Epithelial cell of esophagus (primary cell): ENCODE data around the gene EFTUD2.
"Not testable (repeated sequence)": the region's sequence is repeated elsewhere in the genome, so short reads cannot be mapped to it uniquely, and the experiment has no call there.

Experiments
- DNase-seq: peaks from one replicate; pipeline ENCODE4 v3.0.0; 2010; ENCODE audit warnings: low read depth
- H3K4me3 ChIP-seq: 2 replicates; pipeline ENCODE4 v1.5.1; 2011; ENCODE audit warnings: mild to moderate bottlenecking, low read length, control low read depth
- CTCF ChIP-seq: IDR thresholded peaks from 2 replicates; pipeline ENCODE4 v1.5.1; 2011; ENCODE audit warnings: low read depth, mild to moderate bottlenecking, low read length, control low read depth, inconsistent platforms; ENCODE audit not compliant: insufficient read depth; ENCODE audit errors: missing control alignments

EFTUD2 gene

GRCh38 chr17:44827863-44828262 lies 71.4 kb downstream of the EFTUD2 start:
- H3K4me3 ChIP-seq: no peak overlapping the region
- no peak for TF ChIP-seq CTCF
- DNase-seq: peak; percentile 67

DNA sequence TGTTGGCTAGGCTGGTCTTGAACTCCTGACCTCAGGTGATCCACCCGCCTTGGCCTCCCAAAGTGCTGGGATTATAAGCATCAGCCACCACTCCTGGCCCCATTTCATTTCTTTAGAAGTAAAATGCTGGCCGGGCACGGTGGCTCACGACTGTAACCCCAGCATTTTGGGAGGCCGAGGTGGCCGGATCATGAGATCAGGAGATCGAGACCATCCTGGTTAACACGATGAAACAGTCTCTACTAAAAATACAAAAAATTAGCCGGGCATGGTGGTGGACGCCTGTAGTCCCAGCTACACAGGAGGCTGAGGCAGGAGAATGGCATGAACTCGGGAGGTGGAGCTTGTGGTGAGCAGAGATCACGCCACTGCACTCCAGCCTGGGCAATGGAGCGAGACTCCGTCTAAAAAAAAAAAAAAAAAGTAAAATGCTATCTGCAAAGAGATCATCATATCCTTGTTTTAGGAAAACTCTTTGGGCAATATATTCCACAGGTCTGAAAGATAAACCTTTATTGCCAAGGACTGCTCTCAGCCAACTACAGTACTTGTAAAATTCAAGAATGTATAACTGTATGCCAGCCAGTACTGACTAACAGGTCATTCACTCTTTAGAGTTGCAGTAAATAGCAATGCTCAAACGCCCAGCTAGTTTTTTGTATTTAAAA lies 73.0 kb downstream of the EFTUD2 start:
- H3K4me3 ChIP-seq: no peak overlapping the region
- TF ChIP-seq CTCF: no peak
- DNase-seq: no peak

DNA sequence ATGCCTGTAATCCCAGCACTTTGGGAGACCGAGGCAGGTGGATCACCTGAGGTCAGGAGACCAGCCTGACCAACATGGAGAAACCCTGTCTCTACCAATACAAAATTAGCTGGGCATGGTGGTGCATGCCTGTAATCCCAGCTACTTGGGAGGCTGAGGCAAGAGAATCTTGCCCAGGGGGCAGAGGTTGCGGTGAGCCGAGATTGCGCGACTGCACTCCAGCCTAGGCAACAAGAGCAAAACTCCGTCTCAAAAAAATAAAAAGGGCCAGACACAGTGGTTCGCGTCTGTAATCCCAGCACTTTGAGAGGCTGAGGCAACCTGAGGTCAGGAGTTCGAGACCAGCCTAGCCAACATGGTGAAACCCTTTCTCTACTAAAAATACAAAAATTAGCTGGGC lies 74.0 kb downstream of the EFTUD2 start:
- H3K4me3 ChIP-seq, DNase-seq: not testable (repeated sequence)

GRCh38 chr17:44820631-44821212 lies 78.5 kb downstream of the EFTUD2 start:
- no peak overlapping the region for H3K4me3 ChIP-seq
- no peak for TF ChIP-seq CTCF
- DNase-seq: peak; percentile 90

DNA sequence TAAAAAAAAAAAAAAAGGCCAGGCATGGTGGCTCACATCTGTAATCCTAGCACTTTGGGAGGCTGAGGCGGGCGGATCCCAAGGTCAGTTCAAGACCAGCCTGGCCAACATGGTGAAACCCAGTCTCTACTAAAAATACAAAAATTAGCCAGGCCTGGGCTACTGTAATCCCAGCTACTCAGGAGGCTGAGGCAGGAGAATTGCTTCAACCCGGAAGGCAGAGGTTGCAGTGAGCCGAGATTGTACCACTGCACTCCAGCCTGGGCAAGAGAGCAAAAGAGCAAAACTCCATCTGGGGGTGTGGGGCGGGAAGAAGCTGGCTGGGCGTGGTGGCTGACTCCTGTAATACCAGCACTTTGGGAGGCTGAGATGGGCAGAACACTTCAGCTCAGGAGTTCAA lies 80.7 kb downstream of the EFTUD2 start:
- not testable (repeated sequence) for DNase-seq, H3K4me3 ChIP-seq

GRCh38 chr17:44812263-44812662 lies 87.0 kb downstream of the EFTUD2 start:
- TF ChIP-seq CTCF: no peak
- DNase-seq: no peak
- H3K4me3 ChIP-seq: no peak overlapping the region

DNA sequence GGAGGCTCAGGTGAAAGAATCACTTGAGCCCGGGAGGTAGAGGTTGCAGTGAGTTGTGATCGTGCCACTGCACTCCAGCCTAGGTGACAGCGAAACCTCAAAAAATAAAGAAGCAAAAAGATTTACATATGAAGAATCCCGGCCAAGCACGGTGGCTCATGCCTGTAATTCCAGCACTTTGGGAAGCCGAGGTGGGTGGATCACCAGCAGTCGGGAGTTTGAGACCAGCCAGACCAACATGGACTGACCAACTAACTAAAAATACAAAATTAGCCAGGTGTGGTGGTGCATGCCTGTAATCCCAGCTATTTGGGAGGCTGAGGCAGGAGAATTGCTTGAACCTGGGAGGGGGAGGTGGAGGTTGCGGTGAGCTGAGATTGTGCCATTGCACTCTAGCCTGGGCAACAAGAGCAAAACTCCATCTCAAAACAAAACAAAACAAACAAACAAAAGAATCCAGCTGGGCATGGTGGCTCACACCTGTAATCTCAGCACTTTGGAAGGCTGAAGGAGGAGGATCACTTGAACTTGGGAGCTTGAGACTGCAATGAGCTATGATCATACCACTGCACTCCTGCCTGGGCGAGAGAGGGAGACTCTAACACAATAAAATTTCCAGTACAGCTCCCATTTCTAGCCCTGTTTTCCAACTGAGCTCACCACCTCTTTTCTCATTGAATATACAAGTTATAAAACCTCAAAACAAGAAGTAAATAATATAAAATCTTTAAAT lies 90.4 kb downstream of the EFTUD2 start:
- not testable (repeated sequence) for H3K4me3 ChIP-seq, DNase-seq

DNA sequence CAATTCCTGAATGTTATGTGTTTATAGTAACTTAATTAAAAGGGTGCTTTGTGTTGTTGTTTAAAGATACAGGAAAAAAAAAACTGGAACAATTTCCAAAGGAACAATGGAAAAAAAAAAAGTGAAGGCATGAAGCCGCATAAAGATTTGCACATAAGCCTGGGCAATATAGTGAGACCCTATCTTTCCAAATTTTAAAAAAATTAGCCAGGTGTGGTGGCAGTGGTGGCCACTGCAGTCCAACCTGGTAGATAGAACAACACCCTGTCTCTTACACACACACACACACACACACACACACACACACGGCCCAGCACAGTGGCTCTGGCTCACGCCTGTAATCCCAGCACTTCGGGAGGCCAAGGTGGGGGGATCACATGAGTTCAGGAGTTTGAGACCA lies 91.1 kb downstream of the EFTUD2 start:
- no peak for DNase-seq
- H3K4me3 ChIP-seq: no peak overlapping the region
- no peak for TF ChIP-seq CTCF
